Endothelial cell of umbilical vein (primary cell): ENCODE results near the gene LINC00237. TPM values are rescaled to one million over a fixed set of nuclear protein-coding genes. Genes with fewer than 3 reads are reported as not detected.

Source experiments
- BruUV-seq: library from RNA; stranded (reverse); fragments of 400-500 nt; replicated peaks from 2 replicates; lab custom pipeline; 2021; lab: Mats Ljungman, UMichigan
- CTCF ChIA-PET: fragments of 300-600, 350-600 bp; sonication (Branson Sonifier 250); formaldehyde crosslinking; loops from one replicate; lab custom pipeline; 2021; ENCODE audit warnings: antibody characterized with exemption, inconsistent platforms; lab: Charles Lee
- POLR2A ChIA-PET: fragments of 300-600, 350-600 bp; sonication (Branson Sonifier 250); formaldehyde crosslinking; loops from one replicate; lab custom pipeline; 2021; ENCODE audit warnings: antibody characterized with exemption, inconsistent platforms; lab: Charles Lee
- DNase-seq: peaks from one replicate; pipeline ENCODE4 v3.0.0-alpha.2; 2011; ENCODE audit warnings: low read depth, low spot score
- FAIRE-seq: peaks from 2 replicates; lab custom pipeline; 2011; peaks lifted over from hg19 to GRCh38; lab: Jason Lieb, UNC
- H2AFZ ChIP-seq: 2 replicates; pipeline ENCODE4 v1.6.0; 2012; ENCODE audit warnings: low read depth, low read length, control low read depth, inconsistent platforms
- H3K27ac ChIP-seq: 2 replicates; pipeline ENCODE4 v1.5.1; 2011; ENCODE audit warnings: low read depth, mild to moderate bottlenecking, control low read depth, low read length, moderate library complexity; ENCODE audit not compliant: insufficient read depth
- H3K27me3 ChIP-seq, 2 experiments: 2 replicates each; pipeline versions ENCODE4 v1.6.0 to v1.6.1; 2011; ENCODE audit warnings: low read length in 2 of 2, mixed read lengths in 1 of 2; ENCODE audit not compliant: control insufficient read depth in 2 of 2, insufficient read depth in 2 of 2
- H3K36me3 ChIP-seq, 2 experiments: 2 replicates in 1 of 2; 3 replicates in 1 of 2; pipeline ENCODE4 v1.5.1; 2011; ENCODE audit warnings: low read length in 2 of 2, mild to moderate bottlenecking in 1 of 2, moderate library complexity in 1 of 2; ENCODE audit not compliant: control insufficient read depth in 2 of 2, insufficient read depth in 2 of 2; ENCODE audit errors: extremely low read depth in 1 of 2
- H3K4me1 ChIP-seq: 3 replicates; pipeline ENCODE4 v1.5.1; 2011; ENCODE audit warnings: mild to moderate bottlenecking, low read length; ENCODE audit not compliant: control insufficient read depth, insufficient read depth; ENCODE audit errors: extremely low read depth
- H3K4me2 ChIP-seq: 2 replicates; pipeline ENCODE4 v1.6.1; 2011; ENCODE audit warnings: low read length, control low read depth, mixed read lengths; ENCODE audit not compliant: insufficient read depth
- H3K4me3 ChIP-seq, 3 experiments: fragments of 200-600 bp in 1 of 3; sonication (generic), shearing (Covaris generic) in 1 of 3; replicated peaks in 1 of 3; 2 replicates each; pipeline ENCODE4 v1.5.1; 2011 to 2016; ENCODE audit warnings: control low read depth in 3 of 3, low read length in 3 of 3, mild to moderate bottlenecking in 2 of 3, inconsistent platforms in 1 of 3, low read depth in 1 of 3, moderate library complexity in 1 of 3; ENCODE audit not compliant: insufficient read depth in 1 of 3
- H3K79me2 ChIP-seq: 2 replicates; pipeline ENCODE4 v1.6.0; 2012; ENCODE audit warnings: low read length, inconsistent platforms; ENCODE audit not compliant: control insufficient read depth, insufficient read depth
- H3K9ac ChIP-seq: replicated peaks from 2 replicates; pipeline ENCODE3; 2011; ENCODE audit warnings: low read length, control low read depth; ENCODE audit not compliant: insufficient read depth; ENCODE audit errors: extremely low read depth
- H3K9me1 ChIP-seq: replicated peaks from 3 replicates; pipeline ENCODE4 v1.6.0; 2011; ENCODE audit warnings: mild to moderate bottlenecking, low read length; ENCODE audit not compliant: control insufficient read depth, insufficient read depth; ENCODE audit errors: extremely low read depth
- H3K9me3 ChIP-seq: replicated peaks from 2 replicates; pipeline ENCODE4 v1.5.1; 2012; ENCODE audit warnings: low read length, inconsistent platforms; ENCODE audit not compliant: control insufficient read depth, insufficient read depth
- H4K20me1 ChIP-seq: replicated peaks from 2 replicates; pipeline ENCODE3; 2011; ENCODE audit warnings: mild to moderate bottlenecking, low read length; ENCODE audit not compliant: control insufficient read depth, insufficient read depth; ENCODE audit errors: extremely low read depth
- CTCF ChIP-seq, 2 donors: IDR thresholded peaks; 1 replicate in 1 of 2; 2 replicates in 1 of 2; pipeline ENCODE4 v1.5.1; 2011; ENCODE audit warnings: low read length in 2 of 2, mild to moderate bottlenecking in 2 of 2, moderate library complexity in 2 of 2, control low read depth in 1 of 2, inconsistent platforms in 1 of 2, low read depth in 1 of 2; ENCODE audit not compliant: insufficient read depth in 1 of 2; ENCODE audit errors: extremely low read depth in 1 of 2
- EZH2 ChIP-seq: IDR thresholded peaks from 2 replicates; pipeline ENCODE4 v1.6.1; 2012; ENCODE audit warnings: borderline replicate concordance, low read depth, mild to moderate bottlenecking, moderate library complexity, low read length, inconsistent platforms; ENCODE audit not compliant: severe bottlenecking
- FOS ChIP-seq: IDR thresholded peaks from 2 replicates; pipeline ENCODE4 v1.6.1; 2011; ENCODE audit warnings: mild to moderate bottlenecking, low read length, moderate library complexity, borderline replicate concordance; ENCODE audit not compliant: insufficient read depth
- GATA2 ChIP-seq: IDR thresholded peaks from 2 replicates; pipeline ENCODE4 v1.7.0; 2011; ENCODE audit warnings: low read depth, mild to moderate bottlenecking, moderate library complexity, mixed read lengths, low read length; ENCODE audit not compliant: insufficient read length, insufficient read depth
- JUN ChIP-seq: IDR thresholded peaks from 2 replicates; pipeline ENCODE4 v1.6.1; 2011; ENCODE audit warnings: borderline replicate concordance, low read depth; ENCODE audit not compliant: insufficient read length, insufficient read depth
- MAX ChIP-seq: IDR thresholded peaks from 2 replicates; pipeline ENCODE4 v1.6.1; 2011; ENCODE audit not compliant: insufficient read depth, insufficient read length
- MYC ChIP-seq: IDR thresholded peaks from one replicate; pipeline ENCODE4 v1.6.1; 2011; ENCODE audit warnings: mild to moderate bottlenecking, low read depth, low read length
- POLR2A ChIP-seq: IDR thresholded peaks from 2 replicates; pipeline ENCODE4 v1.6.1; 2012; ENCODE audit warnings: low read depth, mild to moderate bottlenecking, control low read depth, low read length
- POLR2AphosphoS5 ChIP-seq: IDR thresholded peaks from 2 replicates; pipeline ENCODE4 v1.6.1; 2012; ENCODE audit warnings: low read depth, mild to moderate bottlenecking, control low read depth, low read length, moderate library complexity; ENCODE audit not compliant: insufficient read depth
- dilution Hi-C: fragments of 300-500 bp; cut with MboI; formaldehyde crosslinking; loops from one replicate; pipeline ENCODE4 v1.15.0; 2019; ENCODE audit warnings: low sequenced_read_pairs; ENCODE audit not compliant: extremely low pct_ligation_motif_present
- intact Hi-C: fragments of 100-400 bp; cut with micrococcal nuclease; formaldehyde crosslinking; loops from one replicate; pipeline ENCODE4 v1.10.0; 2022
- polyA plus RNA-seq, 4 experiments: library from polyadenylated mRNA; depleted of rRNA in 3 of 4; stranded (reverse) in 3 of 4; unstranded in 1 of 4; fragments of >200 nt; gene quantifications; 2 replicates each; pipeline versions ENCODE4 v1.2.1 to v1.2.3, GENCODE V29; 2011 to 2012; ENCODE audit warnings: missing spikeins in 1 of 4
- total RNA-seq: library from RNA; stranded (reverse); gene quantifications from 2 replicates; pipeline ENCODE4 v1.2.3, GENCODE V29; 2021

Gene LINC00237
- total and polyA plus RNA-seq, 2 donors (not counting 3 experiments of a cell fraction or from before 2014, with no cell fraction given) = not detected

GRCh38 chr20:21155268-21155667, 49.1 kb upstream of the LINC00237 start:
- no peak overlapping the region for H3K4me2 ChIP-seq
- intact Hi-C loops = no loop called here
- H3K9me1 ChIP-seq = no peaks in the 10 kb centered on the region
- H3K9ac ChIP-seq = no peak overlapping the region
- DNase-seq (no peak), FAIRE-seq (no peak)
- no peaks in the 10 kb centered on the region for H3K9me3 ChIP-seq
- no peaks in the 10 kb centered on the region for H3K4me1 ChIP-seq
- ChIA-PET CTCF (no interaction called here), POLR2A (no interaction called here)
- dilution Hi-C loops = no loop called here
- H3K79me2 ChIP-seq = no peaks in the 10 kb centered on the region
- H3K4me3 ChIP-seq = no peak overlapping the region
- no peak overlapping the region for H3K27ac ChIP-seq
- TF ChIP-seq POLR2A (no peak), POLR2AphosphoS5 (no peak), MYC (no peak), MAX (no peak), EZH2 (no peak), GATA2 (no peak), FOS (no peak), CTCF (IDR thresholded peaks at IDR 0.05; ENCODE audit: extremely low read depth in 1 of 2, insufficient read depth in 1 of 2, low read depth in 1 of 2, low read length in 2 of 2) (no peak), JUN (no peak)
- H2AFZ ChIP-seq = no peak overlapping the region
- no peaks in the 10 kb centered on the region for H4K20me1 ChIP-seq
- no peaks in the 10 kb centered on the region for H3K27me3 ChIP-seq
- BruUV-seq = no TSS peak
- no peaks in the 10 kb centered on the region for H3K36me3 ChIP-seq
